BLaER1 treated with 17β-estradiol and CSF1 and Interleukin-3, amounts not matched to agents 10 nM and 100 nM (cell line): ENCODE data around the gene SV2C.

Experiments used
- H3K27ac ChIP-seq, 11 experiments: shearing (Covaris generic); formaldehyde crosslinking; 2 replicates each; pipeline ENCODE4 v1.8.1; 2022
- H3K27me3 ChIP-seq, 11 experiments: shearing (Covaris generic); formaldehyde crosslinking; 2 replicates each; pipeline ENCODE4 v1.8.1; 2022
- H3K36me3 ChIP-seq, 11 experiments: shearing (Covaris generic); formaldehyde crosslinking; 2 replicates each; pipeline ENCODE4 v1.8.1; 2022
- H3K4me1 ChIP-seq, 10 experiments: shearing (Covaris generic); formaldehyde crosslinking; 2 replicates each; pipeline ENCODE4 v1.8.1; 2022
- H3K4me2 ChIP-seq, 11 experiments: shearing (Covaris generic); formaldehyde crosslinking; 2 replicates each; pipeline ENCODE4 v1.8.1; 2022
- H3K4me3 ChIP-seq, 10 experiments: shearing (Covaris generic); formaldehyde crosslinking; 2 replicates each; pipeline ENCODE4 v1.8.1; 2022
- H3K9ac ChIP-seq, 11 experiments: shearing (Covaris generic); formaldehyde crosslinking; 2 replicates each; pipeline ENCODE4 v1.8.1; 2022
- H3K9me3 ChIP-seq, 11 experiments: shearing (Covaris generic); formaldehyde crosslinking; replicated peaks in 1 of 11; 2 replicates each; pipeline ENCODE4 v1.8.1; 2022
- H4K20me1 ChIP-seq, 11 experiments: shearing (Covaris generic); formaldehyde crosslinking; 2 replicates each; pipeline ENCODE4 v1.8.1; 2022
- Cebpa-rat ChIP-seq, 11 experiments: shearing (Covaris generic); IDR thresholded peaks; 2 replicates each; pipeline ENCODE4 v1.8.1; 2022

SV2C gene

DNA sequence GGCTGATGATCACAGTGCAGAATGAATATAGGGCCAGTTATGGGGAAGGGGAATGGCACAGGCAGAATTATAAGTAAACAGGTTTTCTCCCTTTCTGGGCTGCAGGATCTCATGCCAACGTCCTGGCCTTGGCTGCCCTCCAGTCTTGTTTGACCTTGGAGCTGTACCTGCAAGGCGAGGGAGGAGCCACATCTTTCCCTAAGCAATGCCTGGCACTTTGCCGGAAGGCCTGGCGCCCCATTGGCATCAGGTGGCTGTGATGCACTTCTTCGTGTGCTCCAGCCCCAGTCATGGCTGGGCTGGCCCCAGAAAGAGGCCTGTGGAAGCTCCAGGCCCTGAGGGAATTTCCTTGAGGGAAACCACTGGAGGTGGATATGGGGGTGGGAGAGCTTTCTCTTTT, 303.2 kb downstream of the SV2C start:
- H3K4me3 ChIP-seq: no peak overlapping the region
- no peak overlapping the region for H3K9ac ChIP-seq
- H3K27me3 ChIP-seq: no peaks in the 10 kb centered on the region
- no peaks in the 10 kb centered on the region for H4K20me1 ChIP-seq
- H3K27ac ChIP-seq: no peak overlapping the region
- no peak for TF ChIP-seq Cebpa-rat (IDR thresholded peaks at IDR 0.05)
- H3K4me1 ChIP-seq: peaks cover 15 to 35% (median 31%) of the 10 kb centered on the region in 10 experiments
- H3K4me2 ChIP-seq: no peak overlapping the region
- H3K36me3 ChIP-seq: no peaks in the 10 kb centered on the region
- no peaks in the 10 kb centered on the region for H3K9me3 ChIP-seq

DNA sequence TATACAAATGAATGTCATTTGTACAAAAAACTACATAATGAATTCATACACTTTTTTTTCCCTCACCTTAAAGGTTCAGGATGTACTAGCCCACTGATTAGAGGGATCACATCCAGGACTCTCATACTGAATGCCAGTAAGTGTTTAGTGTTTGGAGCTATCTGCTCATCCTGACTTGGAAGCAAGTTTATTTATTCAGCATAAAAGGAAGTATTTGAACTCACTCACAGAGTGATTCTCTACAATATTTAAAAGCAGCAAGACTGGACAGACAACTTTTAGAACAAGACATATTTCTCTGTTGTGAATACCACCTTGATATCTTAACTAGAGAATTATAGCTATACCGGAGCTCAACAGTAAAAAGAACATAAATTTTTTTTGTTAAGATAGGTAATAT, 305.1 kb downstream of the SV2C start:
- H3K9ac ChIP-seq: no peak overlapping the region
- H3K4me3 ChIP-seq: no peak overlapping the region
- H3K27ac ChIP-seq: no peak overlapping the region
- peaks cover 20 to 54% (median 50%) of the 10 kb centered on the region in 10 experiments for H3K4me1 ChIP-seq
- H3K36me3 ChIP-seq: no peaks in the 10 kb centered on the region
- TF ChIP-seq Cebpa-rat (IDR thresholded peaks at IDR 0.05): no peak
- H3K27me3 ChIP-seq: no peaks in the 10 kb centered on the region
- no peaks in the 10 kb centered on the region for H3K9me3 ChIP-seq
- no peak overlapping the region for H3K4me2 ChIP-seq
- H4K20me1 ChIP-seq: no peaks in the 10 kb centered on the region

DNA sequence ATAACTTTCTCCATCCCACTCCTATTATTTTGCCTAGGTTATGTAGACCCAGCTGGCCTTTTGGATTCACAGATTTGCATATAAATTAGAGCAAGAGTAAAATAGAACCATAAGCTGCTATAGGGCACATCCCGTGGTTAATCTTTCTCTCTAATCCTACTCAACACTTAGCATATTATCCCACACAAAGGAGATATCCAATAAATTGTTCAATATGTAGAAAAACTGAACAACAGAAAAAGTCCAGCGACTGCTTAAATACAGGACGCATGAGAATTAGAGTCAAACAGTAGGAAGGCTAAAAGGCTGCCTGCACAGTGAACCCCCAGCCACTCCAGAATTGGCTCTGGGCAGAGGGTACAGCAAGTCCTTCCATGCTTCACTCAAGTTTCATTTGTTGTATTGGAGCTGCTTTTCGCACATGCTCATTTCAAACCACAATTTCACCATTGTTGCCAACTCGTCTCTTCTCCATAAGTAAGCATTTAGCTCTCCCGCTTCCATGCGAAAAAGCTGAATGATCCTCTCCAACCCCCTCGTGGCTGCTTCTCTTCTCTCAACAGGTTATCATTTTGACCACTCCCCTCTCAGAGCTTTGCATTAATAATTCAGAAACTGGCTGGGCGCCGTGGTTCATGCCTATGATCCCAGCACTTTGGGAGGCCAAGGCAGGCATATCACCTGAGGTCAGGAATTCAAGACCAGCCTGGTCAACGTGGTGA, 305.8 kb downstream of the SV2C start:
- Histone ChIP-seq H3K9ac (no peak overlapping the region), H3K36me3 (no peaks in the 10 kb centered on the region), H3K4me3 (no peak overlapping the region), H3K27me3 (no peaks in the 10 kb centered on the region), H4K20me1 (no peaks in the 10 kb centered on the region), H3K27ac (no peak overlapping the region), H3K9me3 (no peaks in the 10 kb centered on the region), H3K4me2 (peak overlapping the region in 6 of 11 experiments; percentile 59 to 83 (median 72); a peak in 8 of 22 replicates), H3K4me1 (peaks cover 20 to 60% (median 56%) of the 10 kb centered on the region in 10 experiments)
- TF ChIP-seq Cebpa-rat (IDR thresholded peaks at IDR 0.05): no peak

DNA sequence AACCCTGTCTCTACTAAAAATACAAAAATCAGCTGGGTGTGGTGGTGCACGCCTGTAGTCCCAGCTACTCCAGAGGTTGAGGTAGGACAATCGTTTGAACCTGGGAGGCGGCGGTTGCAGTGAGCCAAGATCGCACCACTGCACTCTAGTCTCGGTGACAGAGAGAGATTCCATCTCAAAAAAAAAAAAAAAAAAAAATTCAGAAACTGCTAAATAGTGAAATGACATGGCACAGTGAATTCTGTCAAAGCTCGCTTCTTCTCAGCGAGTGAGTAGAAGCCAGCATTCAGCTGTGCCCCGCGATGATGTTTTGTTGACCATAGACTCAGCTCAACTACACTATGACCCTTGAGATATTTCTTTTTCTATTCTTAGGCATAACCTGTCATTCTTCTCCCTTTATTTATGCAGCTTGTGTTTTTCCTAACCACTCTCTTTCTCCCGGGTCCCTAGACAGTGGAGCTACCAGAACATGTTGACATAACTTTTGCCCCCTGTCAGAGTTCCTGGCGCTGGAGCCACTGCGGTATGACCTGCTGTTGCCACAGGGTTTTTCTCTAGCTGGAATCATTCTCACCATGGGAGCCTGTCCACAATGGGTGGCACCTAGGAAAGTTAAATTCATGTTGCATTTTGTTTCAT, 306.5 kb downstream of the SV2C start:
- no peaks in the 10 kb centered on the region for H3K9me3 ChIP-seq
- H3K9ac ChIP-seq: no peak overlapping the region
- H3K4me1 ChIP-seq: peaks cover 26 to 60% (median 57%) of the 10 kb centered on the region in 10 experiments
- H3K4me2 ChIP-seq: peak overlapping the region in 10 of 11 experiments; percentile 41 to 83 (median 66); a peak in 17 of 22 replicates
- H3K36me3 ChIP-seq: no peaks in the 10 kb centered on the region
- peak overlapping the region in 5 of 11 experiments; percentile 13 to 76 (median 70); a peak in 7 of 22 replicates for H3K27ac ChIP-seq
- H3K27me3 ChIP-seq: no peaks in the 10 kb centered on the region
- no peak for TF ChIP-seq Cebpa-rat (IDR thresholded peaks at IDR 0.05)
- H4K20me1 ChIP-seq: no peaks in the 10 kb centered on the region
- H3K4me3 ChIP-seq: no peak overlapping the region

DNA sequence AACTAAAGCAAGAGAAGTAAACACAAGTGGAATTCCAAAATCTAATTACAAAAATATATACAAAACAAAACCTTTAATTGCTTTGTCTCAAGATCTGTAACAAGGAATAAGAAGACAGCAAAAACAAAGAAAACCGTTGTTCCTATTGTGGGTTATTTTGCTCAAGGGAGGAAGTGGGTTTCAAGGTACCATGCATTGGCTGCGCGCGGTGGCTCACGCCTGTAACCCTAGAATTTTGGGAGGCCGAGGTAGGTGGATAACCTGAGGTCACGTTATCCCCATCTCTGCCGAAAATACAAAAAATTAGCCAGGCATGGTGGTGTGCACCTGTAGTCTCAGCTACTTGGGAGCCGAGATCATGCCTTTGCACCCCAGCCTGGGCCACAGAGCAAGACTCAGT, 307.8 kb downstream of the SV2C start:
- H3K27me3 ChIP-seq: no peaks in the 10 kb centered on the region
- H3K4me1 ChIP-seq: peaks cover 26 to 65% (median 58%) of the 10 kb centered on the region in 10 experiments
- peak overlapping the region in 9 of 11 experiments; percentile 2 to 76 (median 70); a peak in 17 of 22 replicates for H3K27ac ChIP-seq
- H4K20me1 ChIP-seq: no peaks in the 10 kb centered on the region
- peak overlapping the region in 5 of 11 experiments; percentile 4 to 55 (median 27); a peak in 7 of 22 replicates for H3K9ac ChIP-seq
- H3K4me2 ChIP-seq: peak overlapping the region; percentile 41 to 83 (median 66)
- peak overlapping the region in 1 of 10 experiments; percentile 5; a peak in 1 of 20 replicates for H3K4me3 ChIP-seq
- TF ChIP-seq Cebpa-rat (IDR thresholded peaks at IDR 0.05): no peak
- H3K36me3 ChIP-seq: no peaks in the 10 kb centered on the region
- peaks cover 0 to 6% (median 0%) of the 10 kb centered on the region in 11 experiments; a peak in 2 of 22 replicates for H3K9me3 ChIP-seq

DNA sequence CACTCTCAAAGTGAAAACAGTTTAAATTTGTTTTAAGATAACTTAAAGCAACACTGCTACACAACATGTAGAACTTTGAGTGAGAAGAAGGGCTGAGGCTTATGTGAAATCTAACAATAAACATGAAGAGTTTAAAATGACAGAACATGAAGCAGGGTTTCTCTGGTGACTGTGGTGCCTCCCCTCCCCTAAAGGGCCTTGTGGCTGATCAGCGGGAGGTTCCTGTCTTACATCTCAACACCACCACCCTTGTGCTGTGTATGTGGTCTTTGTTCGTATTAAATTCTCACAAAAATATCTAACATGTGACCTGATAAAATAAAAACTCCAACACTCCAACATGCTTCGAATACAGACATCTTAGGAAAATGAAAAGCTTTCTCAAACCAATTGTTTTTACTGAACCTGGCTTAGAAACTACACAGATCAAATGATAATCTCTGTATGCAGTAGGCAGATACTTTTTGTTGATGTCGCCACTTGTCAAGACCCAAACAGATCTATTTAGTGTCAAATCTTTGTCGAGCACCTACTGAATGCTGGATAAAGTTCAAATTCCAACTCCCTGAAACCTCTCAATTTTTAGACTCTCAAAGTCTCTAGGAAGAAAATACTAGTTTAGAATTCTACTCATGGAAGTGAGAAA, 310.0 kb downstream of the SV2C start:
- peaks cover 26 to 65% (median 58%) of the 10 kb centered on the region in 10 experiments for H3K4me1 ChIP-seq
- peaks cover 0 to 6% (median 0%) of the 10 kb centered on the region in 11 experiments; a peak in 2 of 22 replicates for H3K9me3 ChIP-seq
- H3K36me3 ChIP-seq: no peaks in the 10 kb centered on the region
- TF ChIP-seq Cebpa-rat (IDR thresholded peaks at IDR 0.05): no peak
- H3K9ac ChIP-seq: peak overlapping the region in 2 of 11 experiments; percentile 1 to 18; a peak in 1 of 22 replicates
- peak overlapping the region in 6 of 11 experiments; percentile 8 to 31 (median 25); a peak in 6 of 22 replicates for H3K27ac ChIP-seq
- peak overlapping the region in 10 of 11 experiments; percentile 3 to 83 (median 51); a peak in 11 of 22 replicates for H3K4me2 ChIP-seq
- no peak overlapping the region for H3K4me3 ChIP-seq
- H4K20me1 ChIP-seq: no peaks in the 10 kb centered on the region
- no peaks in the 10 kb centered on the region for H3K27me3 ChIP-seq

DNA sequence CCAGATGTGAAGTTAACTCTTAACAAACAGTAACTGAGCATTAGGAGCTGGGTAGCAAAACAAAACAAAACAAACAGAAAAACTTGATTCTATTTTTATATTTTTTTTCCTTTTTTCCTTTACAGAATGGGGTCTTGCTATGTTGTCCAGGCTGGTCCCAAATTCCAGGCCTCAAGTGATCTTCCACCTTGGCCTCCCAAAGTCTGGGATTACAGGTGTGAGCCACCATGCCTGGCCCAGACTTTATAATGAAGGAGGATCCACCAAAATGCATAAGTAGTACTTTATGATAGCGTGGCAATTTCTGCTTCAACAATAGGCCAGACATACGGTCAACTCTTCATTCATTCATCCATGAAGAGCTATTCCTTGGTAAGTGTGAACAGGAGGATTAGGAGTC, 314.0 kb downstream of the SV2C start:
- H3K4me3 ChIP-seq: no peak overlapping the region
- no peaks in the 10 kb centered on the region for H4K20me1 ChIP-seq
- TF ChIP-seq Cebpa-rat (IDR thresholded peaks at IDR 0.05): no peak
- H3K27me3 ChIP-seq: no peaks in the 10 kb centered on the region
- no peak overlapping the region for H3K4me2 ChIP-seq
- H3K27ac ChIP-seq: peak overlapping the region in 1 of 11 experiments; percentile 1; a peak in 2 of 22 replicates
- peaks cover 0 to 6% (median 0%) of the 10 kb centered on the region in 11 experiments; a peak in 2 of 22 replicates for H3K9me3 ChIP-seq
- H3K36me3 ChIP-seq: no peaks in the 10 kb centered on the region
- H3K9ac ChIP-seq: no peak overlapping the region
- H3K4me1 ChIP-seq: peaks cover 28 to 66% (median 51%) of the 10 kb centered on the region in 10 experiments

DNA sequence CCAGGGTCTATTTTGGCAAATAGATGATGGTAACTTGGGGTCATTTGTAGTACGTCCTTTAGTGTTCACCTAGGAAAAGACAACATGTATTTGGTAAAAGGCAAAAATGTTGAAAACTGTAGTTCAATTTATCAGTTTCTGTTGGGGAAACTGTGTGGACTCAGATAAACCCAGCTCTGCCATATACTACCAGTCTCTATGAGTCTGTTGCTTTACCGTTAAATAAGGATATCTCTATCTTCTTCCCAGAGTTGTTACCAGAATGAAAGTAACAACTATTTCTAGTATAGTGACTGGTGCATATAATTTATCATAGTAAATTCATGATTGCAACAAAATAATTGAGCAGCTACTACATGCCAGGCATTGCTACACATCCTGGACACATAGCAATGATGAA, 316.1 kb downstream of the SV2C start:
- Histone ChIP-seq H4K20me1 (peaks cover 0 to under 1% (median 0%) of the 10 kb centered on the region in 11 experiments; a peak in 1 of 22 replicates), H3K27ac (peak overlapping the region in 1 of 11 experiments; percentile 40; a peak in 3 of 22 replicates), H3K36me3 (no peaks in the 10 kb centered on the region), H3K27me3 (no peaks in the 10 kb centered on the region), H3K9ac (no peak overlapping the region), H3K9me3 (peaks cover 0 to 6% (median 0%) of the 10 kb centered on the region in 11 experiments; a peak in 2 of 22 replicates), H3K4me3 (no peak overlapping the region), H3K4me2 (peak overlapping the region in 5 of 11 experiments; percentile 6 to 97 (median 83); a peak in 3 of 22 replicates), H3K4me1 (peaks cover 26 to 46% (median 35%) of the 10 kb centered on the region in 10 experiments)
- TF ChIP-seq Cebpa-rat (IDR thresholded peaks at IDR 0.05): no peak
